ENCODE results near the gene MTARC1. TPM values are rescaled to one million over a fixed set of nuclear protein-coding genes. Genes with fewer than 3 reads are reported as not detected.

The MTARC1 gene
- total RNA-seq: 0.92 and 1.1 TPM in 2 replicates

GRCh38 chr1:220786337-220787068 is at the start of gene MTARC1:
Gene MTARC1, plus strand, starts transcription at chr1:220786913. Its CDS starts 32 bp downstream, at chr1:220786945.

GRCh38 chr1:220748089-220748934 is 38.4 kb upstream of the MTARC1 start, which contains the start of gene MTARC2:
Gene MTARC2, plus strand, starts transcription at chr1:220748322. Its CDS starts 210 bp downstream, at chr1:220748532.

Other genes with a start within 250 kb of the MTARC1 start
- gene C1orf115, start 96.5 kb upstream of the MTARC1 start, total RNA-seq: 2.5 and 5.1 TPM in 2 replicates
- 7.9 and 10.7 TPM in 2 replicates for gene MTARC2, start 38.6 kb upstream of the MTARC1 start, total RNA-seq
- gene HLX, start 92.5 kb downstream of the MTARC1 start, total RNA-seq: 4.0 and 4.2 TPM in 2 replicates

All from aortic smooth muscle cell (primary cell).